Adipose tissue (tissue), 3 donors: ENCODE data around the gene LIAS. TPM values are rescaled to one million over a fixed set of nuclear protein-coding genes. Genes with fewer than 3 reads are reported as not detected.
A peak's percentile ranks its signal among the peaks of the same experiment; 100 is the strongest.
"Not testable (repeated sequence)": the region's sequence is repeated elsewhere in the genome, so short reads cannot be mapped to it uniquely, and the experiment has no call there.

Source experiments
- H3K27ac ChIP-seq: one replicate; pipeline ENCODE4 v1.5.1; 2013; ENCODE audit warnings: low read depth, low read length
- WGBS, 3 donors: extraction: QIAGEN DNeasy Blood & Tissue Kit; methylation state at CpG; one replicate each; pipeline ENCODE4 v1.1.7; 2013; 5-methylcytosine and 5-hydroxymethylcytosine counted together
- polyA plus RNA-seq, 3 donors: library from polyadenylated mRNA; stranded (reverse); fragments of 200-250 nt; gene quantifications; one replicate each; pipeline ENCODE4 v1.2.3, GENCODE V29; 2013
- donor health status: healthy with polysubstance abuse.
- donor health status: Bipolar disorder and iron deficiency.
- donor health status: healthy.

LIAS gene
- polyA plus RNA-seq, 3 donors, result 13.8 to 20.4 (median 14.1) TPM

- no peak overlapping the region for H3K27ac ChIP-seq
- 72 to 83% (median 74%) methylated on average over 6 of the region's 6 CpGs for WGBS, 3 donors
Observed at GRCh38 chr4:39484582-39485272, 25.9 kb downstream of the LIAS start.

- 66 to 85% (median 68%) methylated on average over 10 of the region's 10 CpGs for WGBS, 3 donors
- H3K27ac ChIP-seq, result no peak overlapping the region
Observed at GRCh38 chr4:39486221-39486804, 27.5 kb downstream of the LIAS start.

- no peak overlapping the region for H3K27ac ChIP-seq
- WGBS, 3 donors, result 82 to 93% (median 90%) methylated on average over 2 of the region's 2 CpGs
Observed at GRCh38 chr4:39490322-39490721, 31.5 kb downstream of the LIAS start.

- 85 to 95% (median 94%) methylated on average over 1 of the region's 1 CpG for WGBS, 3 donors
- H3K27ac ChIP-seq, result no peak overlapping the region
Observed at GRCh38 chr4:39494354-39494753, 35.5 kb downstream of the LIAS start.

- no peak overlapping the region for H3K27ac ChIP-seq
- WGBS, 3 donors, result 49 to 74% (median 63%) methylated on average over 4 of the region's 4 CpGs
Observed at GRCh38 chr4:39495446-39496213, 36.8 kb downstream of the LIAS start.

GRCh38 chr4:39497909-39498726, 39.3 kb downstream of the LIAS start:
- 91 to 93% (median 92%) methylated on average over 1 of the region's 1 CpG for WGBS, 3 donors

GRCh38 chr4:39498727-39499020, 39.8 kb downstream of the LIAS start:
- no peak overlapping the region for H3K27ac ChIP-seq

More at GRCh38 chr4:39497909-39498726, 39.3 kb downstream of the LIAS start:
- H3K27ac ChIP-seq, result no peak overlapping the region

GRCh38 chr4:39502019-39502663, 43.3 kb downstream of the LIAS start:
- peak overlapping the region; percentile 72 for H3K27ac ChIP-seq

GRCh38 chr4:39502664-39503035, 43.8 kb downstream of the LIAS start:
- 82 to 87% (median 86%) methylated on average over 4 of the region's 4 CpGs for WGBS, 3 donors
- not testable (repeated sequence) for H3K27ac ChIP-seq

GRCh38 chr4:39504538-39504937, 45.7 kb downstream of the LIAS start:
- H3K27ac ChIP-seq, result no peak overlapping the region
- 87 to 96% (median 95%) methylated on average over 2 of the region's 2 CpGs for WGBS, 3 donors

GRCh38 chr4:39505581-39505980, 46.7 kb downstream of the LIAS start:
- no peak overlapping the region for H3K27ac ChIP-seq
- WGBS, 3 donors, result 48 to 84% (median 69%) methylated on average over 1 of the region's 1 CpG

- 92 to 98% (median 98%) methylated on average over 5 of the region's 5 CpGs for WGBS, 3 donors
- no peak overlapping the region for H3K27ac ChIP-seq
Observed at GRCh38 chr4:39510348-39510929, 51.6 kb downstream of the LIAS start.

- not testable (repeated sequence) for H3K27ac ChIP-seq
- 96 to 100% (median 98%) methylated on average over 1 of the region's 1 CpG for WGBS, 3 donors
Observed at GRCh38 chr4:39514266-39514665, 55.4 kb downstream of the LIAS start.

- no peak overlapping the region for H3K27ac ChIP-seq
- 41 to 79% (median 76%) methylated on average over 4 of the region's 4 CpGs for WGBS, 3 donors
Observed at GRCh38 chr4:39514888-39515401, 56.1 kb downstream of the LIAS start.

- WGBS, 3 donors, result 91 to 98% (median 97%) methylated on average over 14 of the region's 14 CpGs
- not testable (repeated sequence) for H3K27ac ChIP-seq
Observed at GRCh38 chr4:39515669-39516401, 57.0 kb downstream of the LIAS start.

- WGBS, 3 donors, result 87 to 95% (median 93%) methylated on average over 2 of the region's 2 CpGs
- no peak overlapping the region for H3K27ac ChIP-seq
Observed at GRCh38 chr4:39516407-39516966, 57.6 kb downstream of the LIAS start.

GRCh38 chr4:39518484-39518883, 59.6 kb downstream of the LIAS start:
- 85 to 97% (median 90%) methylated on average over 6 of the region's 6 CpGs for WGBS, 3 donors
- H3K27ac ChIP-seq, result no peak overlapping the region
